MM.1S (cell line): Measurements from ENCODE around the gene GARNL3.

Experiments
- DNase-seq: peaks from one replicate; pipeline ENCODE4 v3.0.0-alpha.2; 2015
- H2AFZ ChIP-seq: fragments of 300-600 bp; sonication (generic); 2 replicates; pipeline ENCODE4 v1.6.0; 2016; ENCODE audit warnings: antibody characterized with exemption, low read length
- H3F3A ChIP-seq: fragments of 300-600 bp; sonication (generic); 2 replicates; pipeline ENCODE4 v1.6.1; 2016; ENCODE audit warnings: mild to moderate bottlenecking, antibody characterized with exemption, low read length, moderate library complexity, mixed read lengths; ENCODE audit not compliant: insufficient read depth
- H3K27ac ChIP-seq: fragments of 300-600 bp; sonication (generic); 2 replicates; pipeline ENCODE4 v1.5.1; 2016; ENCODE audit warnings: mild to moderate bottlenecking, low read length
- H3K27me3 ChIP-seq: fragments of 300-600 bp; sonication (generic); replicated peaks from 2 replicates; pipeline ENCODE4 v1.6.0; 2016; ENCODE audit warnings: low read length; ENCODE audit not compliant: insufficient read depth
- H3K36me3 ChIP-seq: fragments of 300-600 bp; sonication (generic); replicated peaks from 2 replicates; pipeline ENCODE4 v1.6.1; 2016; ENCODE audit warnings: mild to moderate bottlenecking, low read length, mixed read lengths; ENCODE audit not compliant: insufficient read depth
- H3K4me1 ChIP-seq: fragments of 300-600 bp; sonication (generic); 2 replicates; pipeline ENCODE4 v1.6.1; 2016; ENCODE audit warnings: low read length, mixed read lengths
- H3K4me2 ChIP-seq: fragments of 300-600 bp; sonication (generic); 2 replicates; pipeline ENCODE4 v1.6.0; 2016; ENCODE audit warnings: low read depth, low read length
- H3K4me3 ChIP-seq: fragments of 300-600 bp; sonication (generic); 2 replicates; pipeline ENCODE4 v1.5.1; 2016; ENCODE audit warnings: low read length, mixed read lengths
- H3K79me2 ChIP-seq: fragments of 300-600 bp; sonication (generic); 2 replicates; pipeline ENCODE4 v1.6.1; 2016; ENCODE audit warnings: mixed run types, low read length, mixed read lengths
- H3K9ac ChIP-seq: fragments of 300-600 bp; sonication (generic); 2 replicates; pipeline ENCODE4 v1.6.1; 2016; ENCODE audit warnings: low read length, mixed read lengths
- H3K9me2 ChIP-seq: fragments of 300-600 bp; sonication (generic); replicated peaks from 2 replicates; pipeline ENCODE4 v1.6.1; 2016; ENCODE audit warnings: mild to moderate bottlenecking, low read length, mixed read lengths; ENCODE audit not compliant: insufficient read depth
- H3K9me3 ChIP-seq: fragments of 300-600 bp; sonication (generic); replicated peaks from 2 replicates; pipeline ENCODE4 v1.6.1; 2016; ENCODE audit warnings: mild to moderate bottlenecking, low read length, mixed read lengths; ENCODE audit not compliant: insufficient read depth
- H4K20me1 ChIP-seq: fragments of 300-600 bp; sonication (generic); 2 replicates; pipeline ENCODE4 v1.6.1; 2016; ENCODE audit warnings: mild to moderate bottlenecking, low read length, moderate library complexity, mixed read lengths; ENCODE audit not compliant: insufficient read depth
- EZH2 ChIP-seq: fragments of 300-600 bp; sonication (generic); optimal IDR thresholded peaks from 2 replicates; pipeline ENCODE3; 2017; ENCODE audit warnings: low read depth, mild to moderate bottlenecking, antibody characterized with exemption, low read length, mixed read lengths
- EZH2phosphoT487 ChIP-seq: fragments of 300-600 bp; sonication (generic); IDR thresholded peaks from 2 replicates; pipeline ENCODE4 v1.6.1; 2018; ENCODE audit warnings: antibody characterized with exemption, low read length
- TF ChIP-seq, protein P1 (sequence below): fragments of 300-600 bp; sonication (generic); IDR thresholded peaks from 2 replicates; pipeline ENCODE4 v1.5.1; 2016; ENCODE audit warnings: antibody characterized with exemption, low read length, mixed read lengths

GARNL3 gene

DNA sequence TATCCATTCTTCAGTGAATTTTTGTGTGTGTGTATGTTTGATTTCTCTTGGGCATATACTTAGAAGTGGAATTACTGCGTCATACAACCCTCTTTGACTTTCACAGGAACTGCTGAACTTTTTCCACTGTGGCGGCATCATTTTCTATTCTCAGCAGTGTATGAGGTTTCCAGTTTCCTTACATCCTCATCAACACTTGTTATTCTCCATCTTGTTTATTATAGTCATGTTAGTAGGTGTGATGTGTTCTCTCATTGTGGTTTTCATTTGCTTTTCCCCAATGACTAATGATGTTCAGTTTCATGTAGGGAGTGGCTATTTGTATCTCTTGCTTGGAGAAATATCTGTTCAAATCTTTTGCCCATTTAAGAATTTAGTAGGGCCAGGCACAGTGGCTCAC lies 162.2 kb downstream of the GARNL3 start:
- Histone ChIP-seq H3F3A (0 out of 2 replicates have a peak, but pooled peaks cover 4% of the 10 kb centered on the region), H3K4me2 (no peak overlapping the region), H3K36me3 (no peaks in the 10 kb centered on the region; the same call in 1 of the 2 replicates), H3K27ac (no peak overlapping the region), H3K79me2 (peaks cover 62% of the 10 kb centered on the region), H4K20me1 (no peaks in the 10 kb centered on the region), H3K9ac (no peak overlapping the region), H3K9me3 (no peaks in the 10 kb centered on the region), H3K4me3 (no peak overlapping the region), H3K4me1 (peaks cover 12% of the 10 kb centered on the region), H2AFZ (no peak overlapping the region), H3K27me3 (no peaks in the 10 kb centered on the region), H3K9me2 (no peaks in the 10 kb centered on the region)
- TF ChIP-seq EZH2, result no peak
- TF ChIP-seq, protein P1, sequence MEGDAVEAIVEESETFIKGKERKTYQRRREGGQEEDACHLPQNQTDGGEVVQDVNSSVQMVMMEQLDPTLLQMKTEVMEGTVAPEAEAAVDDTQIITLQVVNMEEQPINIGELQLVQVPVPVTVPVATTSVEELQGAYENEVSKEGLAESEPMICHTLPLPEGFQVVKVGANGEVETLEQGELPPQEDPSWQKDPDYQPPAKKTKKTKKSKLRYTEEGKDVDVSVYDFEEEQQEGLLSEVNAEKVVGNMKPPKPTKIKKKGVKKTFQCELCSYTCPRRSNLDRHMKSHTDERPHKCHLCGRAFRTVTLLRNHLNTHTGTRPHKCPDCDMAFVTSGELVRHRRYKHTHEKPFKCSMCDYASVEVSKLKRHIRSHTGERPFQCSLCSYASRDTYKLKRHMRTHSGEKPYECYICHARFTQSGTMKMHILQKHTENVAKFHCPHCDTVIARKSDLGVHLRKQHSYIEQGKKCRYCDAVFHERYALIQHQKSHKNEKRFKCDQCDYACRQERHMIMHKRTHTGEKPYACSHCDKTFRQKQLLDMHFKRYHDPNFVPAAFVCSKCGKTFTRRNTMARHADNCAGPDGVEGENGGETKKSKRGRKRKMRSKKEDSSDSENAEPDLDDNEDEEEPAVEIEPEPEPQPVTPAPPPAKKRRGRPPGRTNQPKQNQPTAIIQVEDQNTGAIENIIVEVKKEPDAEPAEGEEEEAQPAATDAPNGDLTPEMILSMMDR, result no peak
- no peak for TF ChIP-seq EZH2phosphoT487
- no peak for DNase-seq

DNA sequence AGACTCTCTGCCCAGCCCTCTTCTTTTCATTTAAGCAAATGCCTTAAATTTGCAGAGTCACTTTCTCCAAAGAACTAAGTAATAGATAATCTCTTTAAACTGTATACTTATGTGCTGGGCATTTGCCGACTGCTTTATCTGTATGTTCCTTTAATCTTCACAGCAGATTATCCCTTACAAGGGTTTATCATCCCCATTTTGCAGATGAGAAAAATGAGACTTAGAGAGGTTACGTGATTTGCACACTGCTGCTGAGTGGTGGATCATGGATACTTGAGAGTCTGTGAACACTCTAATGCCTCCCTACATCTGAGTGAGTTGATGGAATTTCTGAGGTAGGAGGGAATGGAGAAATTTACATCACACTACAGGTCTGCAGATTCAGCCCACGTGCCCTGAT lies 163.8 kb downstream of the GARNL3 start:
- H3K4me1 ChIP-seq, result 0 out of 2 replicates have a peak, but pooled peaks cover 5% of the 10 kb centered on the region
- no peak overlapping the region for H3K4me2 ChIP-seq
- TF ChIP-seq, protein P1, result no peak
- TF ChIP-seq EZH2phosphoT487, result no peak
- no peak for TF ChIP-seq EZH2
- no peaks in the 10 kb centered on the region for H4K20me1 ChIP-seq
- no peaks in the 10 kb centered on the region for H3K9me3 ChIP-seq
- no peaks in the 10 kb centered on the region for H3K9me2 ChIP-seq
- DNase-seq, result no peak
- no peaks in the 10 kb centered on the region for H3K27me3 ChIP-seq
- H2AFZ ChIP-seq, result no peak overlapping the region
- H3F3A ChIP-seq, result 0 out of 2 replicates have a peak, but pooled peaks cover 4% of the 10 kb centered on the region
- H3K36me3 ChIP-seq, result no peaks in the 10 kb centered on the region; the same call in none of the 2 replicates
- H3K4me3 ChIP-seq, result no peak overlapping the region
- H3K79me2 ChIP-seq, result peaks cover 53% of the 10 kb centered on the region
- no peak overlapping the region for H3K9ac ChIP-seq
- H3K27ac ChIP-seq, result no peak overlapping the region

DNA sequence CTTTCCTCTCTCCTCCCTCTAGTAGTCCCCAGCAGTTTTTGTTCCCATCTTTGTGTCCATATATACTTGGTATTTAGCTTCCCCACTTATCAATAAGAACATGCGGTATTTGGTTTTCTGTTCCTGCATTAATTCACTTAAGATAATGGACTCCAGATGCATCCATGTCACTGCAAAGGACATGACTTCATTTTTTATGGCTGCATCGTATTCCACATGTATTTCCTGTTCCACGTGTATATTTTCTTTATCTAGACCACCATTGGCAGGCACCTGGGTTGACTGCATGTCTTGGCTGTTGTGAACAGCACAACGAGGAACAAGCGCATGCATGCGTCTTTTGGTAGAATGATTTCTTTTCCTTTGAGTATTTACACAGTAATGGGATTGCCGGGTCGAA lies 165.8 kb downstream of the GARNL3 start:
- H3K36me3 ChIP-seq, result peaks cover 5% of the 10 kb centered on the region
- no peak for TF ChIP-seq EZH2
- TF ChIP-seq EZH2phosphoT487, result no peak
- TF ChIP-seq, protein P1, result no peak
- no peak overlapping the region for H2AFZ ChIP-seq
- no peak overlapping the region for H3K27ac ChIP-seq
- no peak overlapping the region for H3K9ac ChIP-seq
- no peaks in the 10 kb centered on the region for H3K27me3 ChIP-seq
- no peak overlapping the region for H3K4me3 ChIP-seq
- H3K4me1 ChIP-seq, result 0 out of 2 replicates have a peak, but pooled peaks cover under 1% of the 10 kb centered on the region
- H3K9me3 ChIP-seq, result no peaks in the 10 kb centered on the region
- H3F3A ChIP-seq, result no peaks in the 10 kb centered on the region
- peaks cover 37% of the 10 kb centered on the region for H3K79me2 ChIP-seq
- DNase-seq, result no peak
- no peaks in the 10 kb centered on the region for H4K20me1 ChIP-seq
- H3K9me2 ChIP-seq, result no peaks in the 10 kb centered on the region
- no peak overlapping the region for H3K4me2 ChIP-seq
